Stimulated activated naive CD8-positive, alpha-beta T cell treated with anti-CD3 and anti-CD28 coated beads, Interleukin-15, amount 100 ng/mL, for 72 hours (primary cell): ENCODE results near the gene RHO.
"Not testable (repeated sequence)": the region's sequence is repeated elsewhere in the genome, so short reads cannot be mapped to it uniquely, and the experiment has no call there.

ENCODE experiments used
- ATAC-seq: fragments of 150-1000 bp; cut with Tn5 transposase; 2 replicates; pipeline ENCODE4 v1.10.0; 2021; ENCODE audit warnings: mild to moderate bottlenecking, moderate library complexity
- DNase-seq, 2 donors: peaks; one replicate each; pipeline ENCODE4 v3.0.0; 2021 to 2022
- H3K27ac Mint-ChIP-seq, 2 donors: one replicate each; pipeline ENCODE4 v1.8.0; 2022; ENCODE audit warnings: mild to moderate bottlenecking in 2 of 2, mixed read lengths in 2 of 2, moderate library complexity in 2 of 2
- H3K27me3 Mint-ChIP-seq: one replicate; pipeline ENCODE4 v1.8.0; 2022; ENCODE audit warnings: mixed read lengths
- H3K4me1 Mint-ChIP-seq: one replicate; pipeline ENCODE4 v1.8.0; 2022; ENCODE audit warnings: mild to moderate bottlenecking, mixed read lengths
- H3K4me3 Mint-ChIP-seq, 2 donors: one replicate each; pipeline ENCODE4 v1.8.0; 2022; ENCODE audit warnings: mild to moderate bottlenecking in 2 of 2, mixed read lengths in 2 of 2, moderate library complexity in 1 of 2
- H3K9me3 Mint-ChIP-seq, 2 donors: one replicate each; pipeline ENCODE4 v1.8.0; 2022; ENCODE audit warnings: mixed read lengths in 2 of 2

Gene RHO

DNA sequence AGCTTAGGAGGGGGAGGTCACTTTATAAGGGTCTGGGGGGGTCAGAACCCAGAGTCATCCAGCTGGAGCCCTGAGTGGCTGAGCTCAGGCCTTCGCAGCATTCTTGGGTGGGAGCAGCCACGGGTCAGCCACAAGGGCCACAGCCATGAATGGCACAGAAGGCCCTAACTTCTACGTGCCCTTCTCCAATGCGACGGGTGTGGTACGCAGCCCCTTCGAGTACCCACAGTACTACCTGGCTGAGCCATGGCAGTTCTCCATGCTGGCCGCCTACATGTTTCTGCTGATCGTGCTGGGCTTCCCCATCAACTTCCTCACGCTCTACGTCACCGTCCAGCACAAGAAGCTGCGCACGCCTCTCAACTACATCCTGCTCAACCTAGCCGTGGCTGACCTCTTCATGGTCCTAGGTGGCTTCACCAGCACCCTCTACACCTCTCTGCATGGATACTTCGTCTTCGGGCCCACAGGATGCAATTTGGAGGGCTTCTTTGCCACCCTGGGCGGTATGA is at the start of gene RHO:
RHO (plus strand) TSS at position 51 of the 512 bp plus-strand sequence; CDS start at position 146, 95 bp downstream.
- peak within 1 kb of the TSS; percentile 19 to 58 for H3K27ac Mint-ChIP-seq

DNA sequence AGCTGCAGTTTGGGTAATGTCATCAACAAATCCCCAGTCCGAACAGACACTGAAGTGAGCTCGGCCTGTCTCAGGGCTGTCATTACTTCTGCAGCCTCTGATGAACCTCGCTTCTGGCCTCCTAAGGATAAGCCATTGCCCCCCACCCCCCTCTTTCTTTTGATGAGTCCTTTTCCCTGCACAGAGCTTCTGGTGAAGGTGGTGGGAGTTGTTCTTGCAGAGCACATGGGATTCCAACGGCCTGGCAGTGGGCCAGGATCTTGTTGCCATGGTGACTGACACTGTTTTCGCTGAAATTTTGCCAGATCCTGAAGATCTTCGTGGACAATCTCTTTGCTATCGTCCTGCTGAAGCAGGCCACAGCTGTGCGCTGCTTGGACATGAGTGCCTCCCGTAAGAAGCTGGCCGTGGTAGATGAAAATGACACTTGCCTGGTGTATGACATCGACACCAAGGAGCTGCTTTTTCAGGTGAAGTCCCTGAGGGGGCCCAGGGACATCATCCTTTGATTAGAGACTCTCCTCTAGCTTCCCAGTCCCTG is 47.1 kb upstream of the RHO start:
- not testable (repeated sequence) for DNase-seq, H3K27ac Mint-ChIP-seq, H3K4me3 Mint-ChIP-seq, H3K9me3 Mint-ChIP-seq, H3K27me3 Mint-ChIP-seq, ATAC-seq
- peaks cover 16% of the 10 kb centered on the region for H3K4me1 Mint-ChIP-seq

More for the DNA sequence above, at the start of gene RHO:
- no peak for DNase-seq
- Mint-ChIP-seq H3K4me3 (no peak within 1 kb of the TSS), H3K27me3 (no peaks in the 10 kb centered on the region), H3K9me3 (no peaks in the 10 kb centered on the region), H3K4me1 (no peaks in the 10 kb centered on the region)
- ATAC-seq = no peak

DNA sequence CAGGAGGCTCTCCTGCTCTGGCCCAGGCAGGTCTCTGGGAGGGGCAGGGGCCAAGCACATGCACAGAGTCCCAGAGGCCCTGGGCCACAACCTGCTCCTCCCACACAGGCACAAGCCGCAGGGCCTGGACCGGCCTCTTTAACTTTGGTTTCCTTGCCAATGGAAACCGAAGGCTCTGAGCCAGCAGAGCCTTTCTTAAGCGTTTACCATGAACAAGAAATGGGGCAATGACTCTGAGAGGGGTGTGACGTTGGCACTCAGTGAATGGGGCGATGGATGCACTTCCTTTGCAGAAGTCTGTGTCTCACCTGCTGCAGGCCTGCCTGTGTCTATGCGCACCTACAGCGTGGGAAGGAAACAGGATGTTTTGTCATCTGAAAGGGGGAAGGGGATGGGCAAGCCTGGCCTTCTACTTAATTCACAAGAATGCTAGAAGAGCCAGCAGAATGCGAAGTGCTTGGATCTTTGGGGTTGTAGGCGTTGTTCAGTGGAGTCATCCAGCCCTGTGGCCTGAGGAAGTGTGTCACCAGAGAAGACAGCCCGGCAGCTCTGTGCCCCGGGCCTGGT is 46.6 kb upstream of the RHO start:
- Mint-ChIP-seq H3K4me1 (peaks cover 16% of the 10 kb centered on the region), H3K9me3 (no peaks in the 10 kb centered on the region), H3K27me3 (no peaks in the 10 kb centered on the region), H3K4me3 (no peak overlapping the region), H3K27ac (peak overlapping the region; percentile 28 to 90)
- ATAC-seq (peak; percentile 66), DNase-seq (no peak)

- no peak overlapping the region for H3K27ac Mint-ChIP-seq
- DNase-seq = no peak
- H3K4me1 Mint-ChIP-seq = peaks cover 16% of the 10 kb centered on the region
- ATAC-seq = no peak
- no peak overlapping the region for H3K4me3 Mint-ChIP-seq
- H3K27me3 Mint-ChIP-seq = no peaks in the 10 kb centered on the region
- no peaks in the 10 kb centered on the region for H3K9me3 Mint-ChIP-seq
These were observed 45.7 kb upstream of the RHO start for GRCh38 chr3:129482721-129483120.

- no peak overlapping the region for H3K27ac Mint-ChIP-seq
These were observed 44.6 kb upstream of the RHO start for GRCh38 chr3:129483870-129484269.

GRCh38 chr3:129485146-129485545 is 43.3 kb upstream of the RHO start:
- H3K4me1 Mint-ChIP-seq = peaks cover 16% of the 10 kb centered on the region
- not testable (repeated sequence) for H3K4me3 Mint-ChIP-seq, DNase-seq, ATAC-seq, H3K27me3 Mint-ChIP-seq, H3K27ac Mint-ChIP-seq, H3K9me3 Mint-ChIP-seq

More at GRCh38 chr3:129483870-129484269, 44.6 kb upstream of the RHO start:
- Mint-ChIP-seq H3K4me3 (no peak overlapping the region), H3K9me3 (no peaks in the 10 kb centered on the region), H3K4me1 (peaks cover 16% of the 10 kb centered on the region), H3K27me3 (no peaks in the 10 kb centered on the region)
- ATAC-seq (no peak), DNase-seq (no peak)

DNA sequence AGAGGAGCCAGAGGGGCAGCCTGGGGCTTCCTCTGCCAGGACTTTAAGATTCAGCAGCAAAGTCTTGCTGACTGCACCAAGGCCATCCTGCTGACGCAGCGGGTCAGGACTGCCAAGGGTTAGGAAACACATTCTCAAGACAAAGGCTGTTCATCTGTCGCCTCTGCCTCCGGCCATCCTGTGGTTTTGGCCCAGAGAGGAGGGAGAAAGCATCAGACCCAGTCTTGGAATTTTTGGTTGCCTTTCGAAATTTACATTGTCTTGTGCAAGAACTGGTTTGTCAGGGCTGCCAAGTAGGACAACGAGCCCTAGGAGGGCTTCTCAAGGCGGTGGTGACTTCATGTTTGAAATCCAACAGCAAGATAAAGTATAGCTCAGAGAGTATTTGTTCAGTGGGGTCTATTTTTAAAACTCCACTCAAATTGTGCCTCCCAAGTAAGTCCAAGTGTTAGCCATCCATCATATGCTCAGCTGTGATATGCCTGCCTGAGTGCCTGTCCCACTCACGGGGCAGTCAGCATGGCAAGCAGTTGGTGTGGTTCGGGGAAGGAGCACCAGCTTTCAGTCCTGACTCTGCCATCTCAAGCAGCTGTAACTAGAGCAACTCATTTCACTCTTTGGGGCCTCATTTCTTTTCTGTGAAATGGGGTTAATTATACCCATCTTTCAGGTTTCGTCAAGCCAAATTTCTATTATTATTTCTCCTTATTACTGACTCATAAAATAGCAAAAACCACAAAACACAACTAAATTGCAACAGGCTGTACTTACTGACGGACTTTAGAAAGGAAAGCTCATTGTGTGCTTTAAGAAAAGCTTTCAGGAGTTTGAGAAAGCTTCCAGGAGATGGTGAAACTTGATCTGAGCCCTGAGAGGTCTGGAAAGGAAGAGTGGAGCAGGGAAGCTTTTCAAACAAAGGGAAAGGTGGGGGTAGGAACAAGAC is 42.4 kb upstream of the RHO start:
- DNase-seq (no peak), ATAC-seq (no peak)
- Mint-ChIP-seq H3K27ac (no peak overlapping the region), H3K9me3 (no peaks in the 10 kb centered on the region), H3K4me1 (peaks cover 15% of the 10 kb centered on the region), H3K27me3 (no peaks in the 10 kb centered on the region), H3K4me3 (no peak overlapping the region)

GRCh38 chr3:129486664-129487035 is 41.8 kb upstream of the RHO start:
- no peak overlapping the region for H3K4me3 Mint-ChIP-seq
- ATAC-seq (no peak), DNase-seq (no peak)
- no peaks in the 10 kb centered on the region for H3K27me3 Mint-ChIP-seq
- H3K4me1 Mint-ChIP-seq = peaks cover 9% of the 10 kb centered on the region
- no peak overlapping the region for H3K27ac Mint-ChIP-seq
- no peaks in the 10 kb centered on the region for H3K9me3 Mint-ChIP-seq

DNA sequence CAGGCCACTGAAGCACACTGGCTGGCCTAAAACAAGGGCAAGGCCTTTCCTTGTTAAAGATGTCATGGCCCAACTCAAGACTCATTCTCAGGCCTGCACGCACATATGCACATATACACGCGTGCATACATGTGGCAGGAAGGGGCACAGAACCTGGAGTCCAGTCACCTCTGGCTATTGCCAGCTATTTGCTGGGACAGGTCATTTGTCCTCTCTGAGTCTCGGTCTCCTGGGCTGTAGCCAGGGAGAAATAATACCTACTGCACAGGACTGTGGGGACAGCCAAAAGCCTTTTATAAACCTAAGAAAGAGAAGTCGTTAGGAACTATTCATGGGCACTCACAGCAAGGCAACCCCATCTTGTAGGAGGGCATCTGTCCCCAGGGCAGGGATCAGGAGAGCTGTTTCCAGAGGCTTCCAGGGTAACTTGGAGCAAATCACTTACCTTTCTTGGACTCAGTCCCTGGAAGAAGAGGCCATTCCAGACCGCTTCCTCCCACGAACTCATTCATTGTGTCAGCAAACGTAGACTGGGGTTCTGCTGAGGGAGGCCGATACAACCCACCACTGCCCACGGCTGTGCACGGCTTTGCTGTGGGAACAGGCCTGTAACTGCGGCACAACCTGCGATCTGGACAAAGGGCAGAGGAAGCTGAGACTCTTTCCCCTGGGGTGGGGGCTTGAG is 41.1 kb upstream of the RHO start:
- H3K27ac Mint-ChIP-seq = no peak overlapping the region
- ATAC-seq (no peak), DNase-seq (no peak)
- no peaks in the 10 kb centered on the region for H3K27me3 Mint-ChIP-seq
- no peak overlapping the region for H3K4me3 Mint-ChIP-seq
- H3K4me1 Mint-ChIP-seq = peaks cover 2% of the 10 kb centered on the region
- H3K9me3 Mint-ChIP-seq = no peaks in the 10 kb centered on the region

DNA sequence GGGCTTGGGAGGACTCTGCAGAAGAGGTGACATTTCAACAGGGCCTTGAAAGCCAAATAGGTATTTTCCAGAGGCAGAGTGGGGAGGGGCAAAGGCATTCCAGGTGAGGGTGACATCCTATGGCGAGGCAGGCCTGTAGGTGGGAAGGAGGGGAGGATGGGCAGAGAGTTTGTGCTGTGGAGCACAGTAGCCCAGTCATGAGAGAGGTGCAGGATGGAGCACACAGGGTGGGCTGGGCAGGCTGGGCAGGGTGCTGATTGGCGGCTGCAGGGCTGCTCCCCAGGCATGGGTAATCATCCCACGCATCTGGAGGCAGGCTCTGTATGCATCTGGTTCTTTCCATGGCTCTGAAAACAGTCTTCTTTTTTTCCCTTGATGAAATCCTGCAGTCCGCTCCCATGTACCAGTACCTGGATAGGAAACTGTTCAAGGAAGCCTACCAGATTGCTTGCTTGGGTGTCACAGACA is 40.5 kb upstream of the RHO start:
- not testable (repeated sequence) for ATAC-seq, H3K4me1 Mint-ChIP-seq, H3K27ac Mint-ChIP-seq, DNase-seq, H3K9me3 Mint-ChIP-seq, H3K27me3 Mint-ChIP-seq, H3K4me3 Mint-ChIP-seq

DNA sequence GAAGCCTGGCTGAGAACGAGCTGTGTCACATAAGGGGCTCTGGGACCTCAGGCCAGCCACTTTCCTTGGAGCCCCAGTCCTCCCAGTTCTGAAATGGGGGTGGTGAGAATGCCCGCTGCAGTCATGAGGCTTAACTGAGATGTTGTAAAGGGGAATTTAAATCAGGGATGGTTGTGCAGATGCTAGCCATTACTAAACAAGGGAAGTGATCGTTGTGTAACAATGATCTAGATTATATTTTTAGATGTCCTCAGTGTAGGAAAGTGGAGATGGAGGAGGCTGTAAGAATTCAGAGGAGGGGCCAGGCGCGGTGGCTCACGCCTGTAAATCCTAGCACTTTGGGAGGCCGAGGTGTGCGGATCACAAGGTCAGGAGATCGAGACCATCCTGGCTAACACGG is 39.2 kb upstream of the RHO start:
- ATAC-seq = not testable (repeated sequence)

DNA sequence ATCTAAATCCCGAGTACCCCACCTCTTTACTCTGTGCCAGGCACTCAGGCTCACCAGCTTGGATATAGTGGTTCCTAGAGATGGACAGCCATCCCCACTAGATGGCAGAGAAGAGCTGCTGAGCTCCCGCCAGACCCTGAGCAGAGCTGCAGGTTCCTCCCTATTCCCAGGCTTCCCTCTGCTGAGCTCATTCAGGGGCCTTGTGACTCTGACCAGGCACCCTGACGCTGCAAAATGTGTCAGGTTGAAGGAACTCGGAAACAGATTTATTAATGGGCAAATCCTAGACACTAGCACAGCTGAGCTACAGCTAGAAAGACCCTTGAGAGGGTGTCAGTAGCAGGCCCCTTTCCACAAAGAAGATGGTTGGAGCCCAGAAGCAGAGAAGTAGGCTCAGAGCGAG is 38.2 kb upstream of the RHO start:
- H3K27me3 Mint-ChIP-seq = no peaks in the 10 kb centered on the region
- no peaks in the 10 kb centered on the region for H3K4me1 Mint-ChIP-seq
- H3K9me3 Mint-ChIP-seq = no peaks in the 10 kb centered on the region
- no peak overlapping the region for H3K27ac Mint-ChIP-seq
- DNase-seq (peak; percentile 41 to 49), ATAC-seq (peak; percentile 92)
- H3K4me3 Mint-ChIP-seq = no peak overlapping the region

More for the DNA sequence above, 39.2 kb upstream of the RHO start:
- not testable (repeated sequence) for H3K4me1 Mint-ChIP-seq, DNase-seq, H3K9me3 Mint-ChIP-seq, H3K4me3 Mint-ChIP-seq, H3K27me3 Mint-ChIP-seq, H3K27ac Mint-ChIP-seq

DNA sequence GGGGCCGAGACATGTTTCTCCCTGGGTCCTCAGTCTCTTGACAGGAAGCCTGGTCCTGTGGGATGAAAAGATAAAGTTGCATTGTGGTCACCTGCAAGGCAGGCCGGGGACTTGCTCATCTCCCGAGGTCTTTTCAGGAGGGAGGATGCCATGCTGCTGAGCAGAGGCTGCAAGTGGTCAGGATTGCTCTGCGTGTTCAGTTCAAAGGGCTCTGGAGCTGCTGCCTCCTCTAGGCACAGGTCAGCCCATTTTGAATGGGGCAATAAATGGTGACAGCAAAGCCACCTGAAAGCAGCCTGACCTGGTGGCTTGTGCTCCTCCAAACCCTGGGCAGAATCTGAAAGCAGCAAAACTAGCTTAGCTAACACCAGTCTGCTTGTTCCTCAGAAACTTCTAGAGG is 37.4 kb upstream of the RHO start:
- H3K9me3 Mint-ChIP-seq, H3K27me3 Mint-ChIP-seq, DNase-seq, H3K4me3 Mint-ChIP-seq, H3K4me1 Mint-ChIP-seq, ATAC-seq: not testable (repeated sequence)
- H3K27ac Mint-ChIP-seq = peak overlapping the region in 1 of 2 donors; percentile 49

DNA sequence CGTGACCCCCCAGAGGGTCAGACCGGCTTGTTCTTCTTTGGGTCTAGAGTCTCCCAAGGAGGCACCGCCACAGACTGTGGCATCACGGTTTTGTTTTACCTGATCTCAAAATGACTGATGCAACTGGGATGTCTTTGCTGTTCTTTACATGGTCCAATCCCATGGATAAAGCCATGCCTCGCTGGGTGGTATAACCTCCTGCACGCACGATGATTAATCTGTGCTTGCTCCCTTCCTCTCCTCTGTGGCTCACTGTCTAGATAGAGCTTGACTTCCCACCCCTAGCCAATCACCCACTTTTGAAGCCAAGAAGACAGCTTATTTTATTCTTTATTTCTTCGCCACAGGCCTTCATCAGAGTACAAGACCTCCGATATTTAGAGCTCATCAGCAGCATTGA is 36.6 kb upstream of the RHO start:
- no peaks in the 10 kb centered on the region for H3K9me3 Mint-ChIP-seq
- no peak overlapping the region for H3K27ac Mint-ChIP-seq
- H3K4me1 Mint-ChIP-seq = no peaks in the 10 kb centered on the region
- no peak overlapping the region for H3K4me3 Mint-ChIP-seq
- DNase-seq (no peak), ATAC-seq (no peak)
- H3K27me3 Mint-ChIP-seq = no peaks in the 10 kb centered on the region

DNA sequence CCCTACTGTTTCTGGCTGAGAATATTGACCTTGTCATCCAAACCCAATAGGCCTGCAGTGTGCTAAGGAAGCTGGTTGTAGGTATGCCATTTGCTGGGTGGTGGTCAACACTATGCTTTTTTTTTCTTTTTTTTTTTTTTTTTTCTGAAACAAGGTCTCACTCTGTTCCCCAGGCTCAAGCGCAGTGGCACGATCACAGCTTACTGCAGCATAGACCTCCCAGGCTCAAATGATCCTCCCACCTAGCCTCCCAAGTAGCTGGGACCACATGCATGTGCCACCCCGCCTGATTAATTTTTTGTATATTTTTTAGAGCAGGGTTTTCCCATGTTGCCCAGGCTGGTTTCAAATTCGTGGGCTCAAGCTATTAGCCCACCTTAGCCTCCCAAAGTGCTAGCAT is 35.7 kb upstream of the RHO start:
- no peak overlapping the region for H3K27ac Mint-ChIP-seq
- H3K4me1 Mint-ChIP-seq = no peaks in the 10 kb centered on the region
- ATAC-seq (no peak), DNase-seq (no peak)
- no peaks in the 10 kb centered on the region for H3K9me3 Mint-ChIP-seq
- no peaks in the 10 kb centered on the region for H3K27me3 Mint-ChIP-seq
- H3K4me3 Mint-ChIP-seq = no peak overlapping the region
